A549 (cell line): ENCODE measurements around the gene INSM1.

ENCODE experiments used
- CBX8 ChIP-seq: fragments of 200-600 bp; sonication (generic); IDR thresholded peaks from 2 replicates; pipeline ENCODE4 v1.6.1; 2016
- CEBPB ChIP-seq, 2 experiments: fragments of >200 bp in 1 of 2; sonication (Bioruptor Twin) in 1 of 2; formaldehyde crosslinking in 1 of 2; IDR thresholded peaks; 2 replicates each; pipeline ENCODE4 v1.6.1; 2012 to 2016
- CTCF ChIP-seq: fragments of >200 bp; sonication (Bioruptor Twin); formaldehyde crosslinking; IDR thresholded peaks from 3 replicates; pipeline ENCODE4 v1.5.1; 2016
- ELK1 ChIP-seq: fragments of 150-350 bp; IDR thresholded peaks from 2 replicates; pipeline ENCODE4 v1.6.1; 2014; ENCODE audit warnings: low read depth, mild to moderate bottlenecking, low read length
- HDAC2 ChIP-seq: fragments of 200-600 bp; sonication (generic); IDR thresholded peaks from 2 replicates; pipeline ENCODE4 v1.6.1; 2016
- JUN ChIP-seq, 2 experiments: fragments of >200 bp; sonication (Bioruptor Twin); formaldehyde crosslinking; IDR thresholded peaks; 2 replicates in 1 of 2; 3 replicates in 1 of 2; pipeline ENCODE4 v1.6.1; 2016 to 2017
- MAX ChIP-seq: IDR thresholded peaks from 2 replicates; pipeline ENCODE4 v1.6.1; 2012
- MYC ChIP-seq: IDR thresholded peaks from 2 replicates; pipeline ENCODE4 v1.6.1; 2012; ENCODE audit warnings: mild to moderate bottlenecking, inconsistent platforms, low read length, improper control_type of control experiment, borderline replicate concordance
- RAD21 ChIP-seq, 2 experiments: fragments of >200 bp in 1 of 2; sonication (Bioruptor Twin) in 1 of 2; formaldehyde crosslinking in 1 of 2; IDR thresholded peaks in 1 of 2; conservative IDR thresholded peaks in 1 of 2; 2 replicates in 1 of 2; 3 replicates in 1 of 2; pipeline ENCODE4 v1.6.1; 2012 to 2018; ENCODE audit warnings: inconsistent platforms in 1 of 2
- REST ChIP-seq: fragments of 200-600 bp; sonication (generic); IDR thresholded peaks from 2 replicates; pipeline ENCODE4 v1.6.1; 2016; ENCODE audit warnings: antibody characterized with exemption, mild to moderate bottlenecking, moderate library complexity

GRCh38 chr20:20390393-20390792 lies 22.5 kb downstream of the INSM1 start:
- TF ChIP-seq ELK1: no peak
- no peak for TF ChIP-seq JUN (IDR thresholded peaks at IDR 0.05)
- TF ChIP-seq RAD21 (conservative IDR thresholded peaks at IDR 0.05 in 1 of 2, IDR thresholded peaks at IDR 0.05 in 1 of 2): no peak
- no peak for TF ChIP-seq HDAC2
- TF ChIP-seq CEBPB (IDR thresholded peaks at IDR 0.05): no peak
- no peak for TF ChIP-seq CTCF
- no peak for TF ChIP-seq REST
- no peak for TF ChIP-seq MYC
- TF ChIP-seq MAX: no peak
- TF ChIP-seq CBX8: no peak
